SH-SY5Y (cell line): ENCODE data around the gene GMFB.

ENCODE experiments used
- GATA2 ChIP-seq: IDR thresholded peaks from 2 replicates; pipeline ENCODE4 v1.6.1; 2011; ENCODE audit warnings: mild to moderate bottlenecking, low read depth, low read length
- GATA3 ChIP-seq: IDR thresholded peaks from 2 replicates; pipeline ENCODE4 v1.6.1; 2011; ENCODE audit warnings: low read depth, mild to moderate bottlenecking, low read length, moderate library complexity

DNA sequence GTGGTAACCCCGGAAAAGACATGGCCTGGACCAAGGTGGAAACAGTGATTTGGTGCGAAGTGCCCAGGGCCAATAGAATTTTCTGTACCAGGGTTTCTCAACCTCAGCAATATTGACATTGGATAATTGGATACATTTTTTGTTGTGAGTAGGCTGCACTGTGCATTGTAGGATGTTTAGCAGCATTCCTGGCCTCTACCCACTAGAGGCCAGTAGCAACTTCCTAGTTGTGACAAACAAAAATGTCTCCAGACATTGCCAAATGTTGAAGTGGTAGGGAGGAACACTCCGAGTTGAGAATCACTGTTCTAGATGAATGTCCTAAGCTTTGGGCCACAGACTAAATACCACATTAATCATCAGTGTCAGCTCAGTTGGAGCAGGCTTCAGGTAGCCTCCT lies 14.7 kb upstream of the GMFB start:
- TF ChIP-seq GATA2 (no peak), GATA3 (no peak)
